Measurements from ENCODE around the gene GLRA3. TPM values are rescaled to one million over a fixed set of nuclear protein-coding genes. Genes with fewer than 3 reads are reported as not detected.

Gene GLRA3
- total RNA-seq, 4 donors from 2014 or later = 0.04 TPM; not detected in 3

DNA sequence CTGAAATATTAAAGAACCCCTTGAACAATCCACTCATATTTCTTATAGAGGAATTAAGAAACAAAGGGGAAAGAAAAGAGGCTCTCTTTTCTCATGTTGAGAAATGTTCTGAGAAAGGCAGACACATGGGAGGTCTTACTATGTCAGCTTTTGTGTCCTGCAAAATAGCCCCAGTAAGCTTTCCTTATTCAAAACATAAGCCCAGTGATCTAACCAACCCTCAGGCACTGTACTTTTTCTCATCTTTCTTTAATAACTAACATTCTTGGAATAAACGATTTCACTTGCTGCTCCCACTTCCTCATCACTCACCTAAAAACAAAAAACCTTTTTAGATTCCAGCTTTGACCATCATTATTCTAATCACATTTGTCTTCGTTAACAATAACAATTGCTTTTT, 115.9 kb downstream of the GLRA3 start:
- DNase-seq (ENCODE audit: low spot score in 2 of 2) = no peak
- intact Hi-C loops (cut with DNase I; ENCODE audit: low total_unique reads) = no loop called here
- TF ChIP-seq, protein P1, sequence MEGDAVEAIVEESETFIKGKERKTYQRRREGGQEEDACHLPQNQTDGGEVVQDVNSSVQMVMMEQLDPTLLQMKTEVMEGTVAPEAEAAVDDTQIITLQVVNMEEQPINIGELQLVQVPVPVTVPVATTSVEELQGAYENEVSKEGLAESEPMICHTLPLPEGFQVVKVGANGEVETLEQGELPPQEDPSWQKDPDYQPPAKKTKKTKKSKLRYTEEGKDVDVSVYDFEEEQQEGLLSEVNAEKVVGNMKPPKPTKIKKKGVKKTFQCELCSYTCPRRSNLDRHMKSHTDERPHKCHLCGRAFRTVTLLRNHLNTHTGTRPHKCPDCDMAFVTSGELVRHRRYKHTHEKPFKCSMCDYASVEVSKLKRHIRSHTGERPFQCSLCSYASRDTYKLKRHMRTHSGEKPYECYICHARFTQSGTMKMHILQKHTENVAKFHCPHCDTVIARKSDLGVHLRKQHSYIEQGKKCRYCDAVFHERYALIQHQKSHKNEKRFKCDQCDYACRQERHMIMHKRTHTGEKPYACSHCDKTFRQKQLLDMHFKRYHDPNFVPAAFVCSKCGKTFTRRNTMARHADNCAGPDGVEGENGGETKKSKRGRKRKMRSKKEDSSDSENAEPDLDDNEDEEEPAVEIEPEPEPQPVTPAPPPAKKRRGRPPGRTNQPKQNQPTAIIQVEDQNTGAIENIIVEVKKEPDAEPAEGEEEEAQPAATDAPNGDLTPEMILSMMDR (IDR thresholded peaks at IDR 0.05) = no peak
- TF ChIP-seq POLR2A (IDR thresholded peaks at IDR 0.05) = no peak
- 34 to 58% methylated on average over 2 of the region's 2 CpGs for WGBS, 2 donors
- no peak overlapping the region for H3K4me3 ChIP-seq (ENCODE audit: low read depth, poor library complexity, severe bottlenecking)

DNA sequence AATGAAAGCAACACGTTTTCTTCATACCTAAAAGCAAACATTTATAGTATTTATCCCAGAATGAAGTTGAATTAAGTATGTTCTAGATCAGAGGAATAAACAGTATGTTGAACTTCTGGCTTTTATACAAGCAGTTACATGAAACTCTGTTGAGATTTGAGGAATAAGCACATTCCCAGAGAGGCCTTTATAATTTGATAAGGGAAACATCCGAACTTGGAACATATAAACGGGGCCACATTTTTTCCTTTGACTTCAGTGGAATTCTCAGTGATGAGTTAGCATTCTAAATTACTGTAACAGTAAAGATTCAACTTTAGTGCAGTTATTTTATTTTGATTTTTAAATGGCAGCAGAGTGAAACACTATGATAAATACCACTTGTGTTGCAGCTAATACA, 119.5 kb downstream of the GLRA3 start:
- no peak for DNase-seq (ENCODE audit: low spot score in 2 of 2)
- H3K4me3 ChIP-seq (ENCODE audit: low read depth, poor library complexity, severe bottlenecking) = no peak overlapping the region
- TF ChIP-seq, protein P1 (IDR thresholded peaks at IDR 0.05) = no peak
- TF ChIP-seq POLR2A (IDR thresholded peaks at IDR 0.05) = no peak
- 36 to 40% methylated on average over 3 of the region's 3 CpGs for WGBS, 2 donors
- intact Hi-C loops (cut with DNase I; ENCODE audit: low total_unique reads) = loop anchor here (10.0 kb wide), 1 partner anchor 345 kb away; no protein-coding TSS in a partner anchor

DNA sequence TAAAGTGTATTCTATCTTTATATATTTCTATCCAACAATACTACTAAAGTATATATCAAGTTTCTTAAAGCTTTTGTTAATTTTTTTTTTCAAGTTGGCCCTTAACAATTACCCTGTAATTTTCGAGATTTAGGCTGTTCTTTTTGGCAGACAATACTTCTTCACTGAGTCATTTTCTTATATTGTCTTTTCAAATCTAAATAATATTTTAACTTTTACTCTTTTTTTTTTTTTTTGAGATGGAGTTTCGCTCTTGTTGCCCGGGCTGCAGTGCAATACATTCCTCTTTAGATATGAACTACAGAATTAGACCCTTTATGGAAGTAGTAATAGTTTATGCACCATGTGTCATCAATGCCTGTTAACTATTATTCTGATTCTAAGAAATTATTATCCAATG, 120.7 kb downstream of the GLRA3 start:
- no peak for TF ChIP-seq POLR2A (IDR thresholded peaks at IDR 0.05)
- TF ChIP-seq, protein P1 (IDR thresholded peaks at IDR 0.05) = no peak
- DNase-seq (ENCODE audit: low spot score in 2 of 2) = no peak
- no peak overlapping the region for H3K4me3 ChIP-seq (ENCODE audit: low read depth, poor library complexity, severe bottlenecking)
- intact Hi-C loops (cut with DNase I; ENCODE audit: low total_unique reads) = loop anchor here (10.0 kb wide), 1 partner anchor 344 kb away; no protein-coding TSS in a partner anchor
- WGBS, 2 donors = 45 to 54% methylated on average over 3 of the region's 3 CpGs

DNA sequence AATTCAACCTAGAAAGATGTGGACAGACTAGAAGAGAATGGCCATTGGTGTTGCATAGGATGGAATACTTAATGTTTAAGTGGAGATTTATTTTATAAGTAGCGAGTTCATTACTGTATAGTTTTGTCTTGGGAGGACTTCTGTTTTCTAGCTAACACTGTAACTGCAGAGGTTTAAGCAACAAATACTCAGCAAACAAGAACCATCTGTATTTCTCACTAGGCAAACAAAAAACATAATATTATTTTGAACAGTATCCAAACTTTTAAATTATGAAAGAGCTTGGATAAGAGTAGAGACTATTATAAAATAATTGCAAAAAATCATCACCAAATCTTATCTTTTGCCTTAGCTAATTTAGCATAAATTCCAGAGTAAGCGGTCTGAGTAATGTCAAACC, 121.1 kb downstream of the GLRA3 start:
- WGBS, 2 donors = 58% methylated on average over 2 of the region's 2 CpGs
- no peak for DNase-seq (ENCODE audit: low spot score in 2 of 2)
- intact Hi-C loops (cut with DNase I; ENCODE audit: low total_unique reads) = loop anchor here (10.0 kb wide), 1 partner anchor 343 kb away; no protein-coding TSS in a partner anchor

DNA sequence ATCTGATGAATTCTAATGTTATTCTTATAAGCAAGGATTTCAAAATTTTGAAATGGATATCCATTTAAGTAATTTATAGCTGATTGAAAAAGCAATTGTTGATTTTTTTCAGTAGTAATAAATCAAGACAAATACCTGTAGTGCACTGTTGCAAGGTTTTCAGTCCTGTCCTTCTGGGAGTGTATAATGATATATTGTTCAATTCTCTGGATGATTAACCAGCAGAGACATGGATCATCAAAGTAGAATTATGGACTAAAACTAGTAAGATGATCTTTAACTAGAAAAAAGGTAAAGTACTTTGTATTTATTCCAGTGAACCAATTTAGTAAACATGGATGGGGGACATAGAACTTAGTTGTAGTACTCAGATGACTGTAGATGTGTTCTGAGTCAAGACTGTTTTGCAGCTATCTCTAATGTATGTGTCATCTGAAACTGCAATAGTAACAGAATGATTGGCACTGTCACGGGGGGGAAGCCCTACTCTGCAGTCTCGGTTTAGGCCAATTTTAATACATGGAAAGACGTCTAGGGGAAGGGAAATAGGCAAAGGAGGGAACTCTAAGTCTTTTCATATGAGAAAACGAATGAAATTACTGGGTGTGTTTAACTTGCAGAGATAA, 121.9 kb downstream of the GLRA3 start:
- intact Hi-C loops (cut with DNase I; ENCODE audit: low total_unique reads) = loop anchor here (10.0 kb wide), 1 partner anchor 342 kb away; no protein-coding TSS in a partner anchor
- no peak for DNase-seq (ENCODE audit: low spot score in 2 of 2)
- H3K4me3 ChIP-seq (ENCODE audit: low read depth, poor library complexity, severe bottlenecking) = no peak overlapping the region
- 66 to 77% methylated on average over 4 of the region's 4 CpGs for WGBS, 2 donors
- no peak for TF ChIP-seq POLR2A (IDR thresholded peaks at IDR 0.05)
- TF ChIP-seq, protein P1 (IDR thresholded peaks at IDR 0.05) = no peak

More for the DNA sequence above, 121.1 kb downstream of the GLRA3 start:
- no peak overlapping the region for H3K4me3 ChIP-seq (ENCODE audit: low read depth, poor library complexity, severe bottlenecking)
- no peak for TF ChIP-seq POLR2A (IDR thresholded peaks at IDR 0.05)

DNA sequence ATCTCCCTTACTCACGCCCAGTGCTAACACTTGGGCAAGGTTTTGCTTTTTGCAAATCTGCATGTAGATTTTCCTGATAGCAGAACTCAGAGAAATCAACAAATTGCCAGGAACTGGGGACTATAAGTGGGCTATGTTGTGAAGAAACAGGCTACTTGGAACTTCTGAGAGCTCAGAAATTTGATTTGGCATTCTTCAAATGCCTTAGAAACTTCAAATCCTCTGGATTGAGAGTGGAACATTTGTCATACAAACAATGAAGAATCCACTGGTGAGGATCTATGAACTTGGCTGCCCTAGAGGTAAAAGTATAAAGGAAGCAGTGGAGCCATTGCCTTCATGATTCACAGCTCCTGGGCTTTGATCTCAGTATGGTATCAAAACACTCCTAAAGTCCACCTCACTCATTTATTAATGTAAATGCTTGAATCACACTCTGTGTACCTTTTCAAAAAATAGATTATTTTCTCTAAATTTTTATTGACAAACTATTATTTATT, 126.0 kb downstream of the GLRA3 start:
- intact Hi-C loops (cut with DNase I; ENCODE audit: low total_unique reads) = loop anchor here (10.0 kb wide), 1 partner anchor 338 kb away; no protein-coding TSS in a partner anchor
- no peak for DNase-seq (ENCODE audit: low spot score in 2 of 2)
- H3K4me3 ChIP-seq (ENCODE audit: low read depth, poor library complexity, severe bottlenecking) = no peak overlapping the region
- TF ChIP-seq, protein P1 (IDR thresholded peaks at IDR 0.05) = no peak
- TF ChIP-seq POLR2A (IDR thresholded peaks at IDR 0.05) = no peak
- WGBS, 2 donors = 75 to 80% methylated on average over 1 of the region's 1 CpG

Data from lower leg skin (tissue), 4 donors.